GM12892 (cell line): Measurements from ENCODE around the gene TMEM120A.

Experiments
- POLR2A ChIP-seq: IDR thresholded peaks from 2 replicates; pipeline ENCODE4 v1.6.1; 2011; ENCODE audit warnings: low read depth, low read length, control low read depth
- POLR2AphosphoS5 ChIP-seq: IDR thresholded peaks from 2 replicates; pipeline ENCODE4 v1.6.1; 2011; ENCODE audit warnings: low read depth, low read length, control low read depth
- TAF1 ChIP-seq: IDR thresholded peaks from 2 replicates; pipeline ENCODE4 v1.6.1; 2011; ENCODE audit warnings: low read depth, mild to moderate bottlenecking, control low read depth, low read length, borderline replicate concordance

DNA sequence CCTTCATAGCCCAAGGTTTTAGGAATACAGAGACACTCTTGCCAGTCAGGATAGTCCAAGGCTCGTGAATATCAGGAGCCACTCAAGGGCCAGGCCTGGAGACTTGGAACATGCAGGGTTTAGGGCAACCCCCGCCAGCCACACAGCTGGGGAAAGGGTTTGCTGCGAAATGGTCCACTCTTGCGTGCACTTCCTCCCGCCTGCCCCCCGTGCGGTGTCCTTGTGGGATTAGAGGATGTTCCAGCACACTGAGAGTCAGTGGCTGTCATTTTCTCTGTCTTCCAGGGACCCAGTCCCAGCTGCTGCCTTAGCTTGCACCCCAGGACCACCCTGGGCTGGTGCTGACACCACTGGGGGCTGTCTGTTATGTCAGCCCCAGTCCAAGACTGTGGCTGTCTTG, 41.0 kb downstream of the TMEM120A start:
- TF ChIP-seq POLR2A (no peak), POLR2AphosphoS5 (no peak), TAF1 (no peak)
